ENCODE data around the gene PPP1R14C. TPM values are rescaled to one million over a fixed set of nuclear protein-coding genes. Genes with fewer than 3 reads are reported as not detected.

The PPP1R14C gene
- total and polyA plus RNA-seq, 8 donors = 0.09 to 7.3 (median 0.74) TPM

DNA sequence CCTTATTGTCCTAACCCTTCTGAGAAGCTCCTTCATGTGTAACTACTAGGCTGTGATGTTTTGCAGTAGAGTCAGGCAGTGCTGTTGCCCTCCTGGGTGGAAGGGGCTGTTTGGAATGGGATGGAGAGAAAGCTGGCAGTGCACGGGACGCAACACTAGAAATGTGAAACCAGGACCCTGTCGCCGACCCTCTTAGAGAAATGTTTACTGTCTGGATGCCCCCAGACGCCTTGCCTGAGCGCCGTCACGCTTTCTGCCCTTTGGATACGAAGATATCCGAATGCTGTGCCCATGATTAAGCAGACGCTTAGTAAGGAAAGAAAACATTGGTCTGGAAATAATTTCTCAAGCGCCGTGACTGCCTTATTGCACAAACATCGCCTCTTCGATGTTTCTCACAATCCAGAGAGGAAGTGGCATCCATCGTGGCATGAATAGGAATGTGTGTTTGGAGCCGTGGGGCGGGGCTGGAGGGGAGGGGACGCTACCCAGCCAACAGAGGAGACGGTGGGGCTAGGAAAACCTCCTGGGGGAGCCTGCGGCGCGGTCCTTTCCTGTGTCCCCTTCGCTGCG, 661 bp upstream of the PPP1R14C start:
- H3K27me3 ChIP-seq = peaks cover 0 to 29% (median 3%) of the 10 kb centered on the region in 4 donors
- 6 to 7% methylated on average over 23 to 25 of the region's 25 CpGs for WGBS, 2 donors
- H3K36me3 ChIP-seq = no peaks in the 10 kb centered on the region
- ATAC-seq (peak; percentile 25 to 51 (median 36)), FAIRE-seq (no peak), DNase-seq (no peak)
- no peak overlapping the region for H3K27ac ChIP-seq
- H3K4me1 ChIP-seq = peaks cover 0 to 7% (median 3%) of the 10 kb centered on the region in 3 donors
- peak overlapping the region in 3 of 4 donors; percentile 26 to 46 (median 37) for H3K4me3 ChIP-seq
- intact Hi-C loops (cut with DNase I) = no loop called here
- TF ChIP-seq, protein P1, sequence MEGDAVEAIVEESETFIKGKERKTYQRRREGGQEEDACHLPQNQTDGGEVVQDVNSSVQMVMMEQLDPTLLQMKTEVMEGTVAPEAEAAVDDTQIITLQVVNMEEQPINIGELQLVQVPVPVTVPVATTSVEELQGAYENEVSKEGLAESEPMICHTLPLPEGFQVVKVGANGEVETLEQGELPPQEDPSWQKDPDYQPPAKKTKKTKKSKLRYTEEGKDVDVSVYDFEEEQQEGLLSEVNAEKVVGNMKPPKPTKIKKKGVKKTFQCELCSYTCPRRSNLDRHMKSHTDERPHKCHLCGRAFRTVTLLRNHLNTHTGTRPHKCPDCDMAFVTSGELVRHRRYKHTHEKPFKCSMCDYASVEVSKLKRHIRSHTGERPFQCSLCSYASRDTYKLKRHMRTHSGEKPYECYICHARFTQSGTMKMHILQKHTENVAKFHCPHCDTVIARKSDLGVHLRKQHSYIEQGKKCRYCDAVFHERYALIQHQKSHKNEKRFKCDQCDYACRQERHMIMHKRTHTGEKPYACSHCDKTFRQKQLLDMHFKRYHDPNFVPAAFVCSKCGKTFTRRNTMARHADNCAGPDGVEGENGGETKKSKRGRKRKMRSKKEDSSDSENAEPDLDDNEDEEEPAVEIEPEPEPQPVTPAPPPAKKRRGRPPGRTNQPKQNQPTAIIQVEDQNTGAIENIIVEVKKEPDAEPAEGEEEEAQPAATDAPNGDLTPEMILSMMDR (IDR thresholded peaks at IDR 0.05) = no peak
- H3K9me3 ChIP-seq = no peaks in the 10 kb centered on the region

DNA sequence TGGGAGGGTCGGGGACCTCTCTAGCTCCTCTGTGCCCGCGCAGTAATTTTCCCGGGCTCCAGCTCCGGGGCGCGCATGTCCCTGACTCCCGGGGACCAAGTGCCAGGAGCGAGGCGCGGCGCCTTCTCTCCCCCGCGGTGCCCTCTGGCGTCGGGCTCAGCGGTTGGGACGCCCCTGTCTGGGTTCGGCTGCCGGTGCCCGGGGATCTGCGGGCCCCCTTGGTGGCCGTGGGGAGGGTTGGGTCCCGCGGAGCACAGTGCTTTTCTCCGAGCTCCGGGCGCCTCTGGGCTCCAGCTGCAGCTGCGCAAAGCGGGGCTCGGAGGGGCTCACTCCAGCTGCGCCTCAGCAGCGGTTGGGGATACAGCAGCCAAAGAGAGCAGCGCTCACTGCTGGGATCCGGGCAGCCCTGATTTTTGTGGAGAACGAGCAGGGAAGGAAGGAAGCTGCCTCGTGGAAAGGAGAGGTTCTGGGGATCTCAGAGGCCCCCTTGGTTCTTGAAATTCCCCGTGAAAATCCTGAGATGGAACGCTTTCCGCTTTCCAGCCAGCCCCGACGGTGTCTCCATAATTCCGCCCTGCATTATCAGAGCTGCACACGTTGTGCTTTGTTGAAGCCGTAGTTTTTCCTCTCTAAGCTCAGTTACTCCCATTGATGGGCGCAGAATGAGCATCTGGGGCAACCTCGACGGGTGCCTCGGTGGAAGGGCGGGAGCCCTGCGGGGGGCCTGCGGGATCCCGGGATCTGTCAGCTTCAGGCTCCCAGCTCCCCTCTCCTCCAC, 861 bp downstream of the PPP1R14C start:
- peaks cover 0 to 7% (median 3%) of the 10 kb centered on the region in 3 donors for H3K4me1 ChIP-seq
- FAIRE-seq = no peak
- no peaks in the 10 kb centered on the region for H3K36me3 ChIP-seq
- TF ChIP-seq, protein P1 (IDR thresholded peaks at IDR 0.05) = no peak
- 3% methylated on average over 52 to 53 of the region's 53 CpGs for WGBS, 2 donors
- no peaks in the 10 kb centered on the region for H3K9me3 ChIP-seq
- H3K4me3 ChIP-seq = peak overlapping the region; percentile 23 to 46 (median 32)
- intact Hi-C loops (cut with DNase I) = no loop called here
- H3K27me3 ChIP-seq = peaks cover 0 to 29% (median 5%) of the 10 kb centered on the region in 4 donors
- no peak overlapping the region for H3K27ac ChIP-seq
- peak; percentile 28 to 63 (median 46) for ATAC-seq
- peak in 2 of 6 donors; percentile 63 to 76 for DNase-seq

DNA sequence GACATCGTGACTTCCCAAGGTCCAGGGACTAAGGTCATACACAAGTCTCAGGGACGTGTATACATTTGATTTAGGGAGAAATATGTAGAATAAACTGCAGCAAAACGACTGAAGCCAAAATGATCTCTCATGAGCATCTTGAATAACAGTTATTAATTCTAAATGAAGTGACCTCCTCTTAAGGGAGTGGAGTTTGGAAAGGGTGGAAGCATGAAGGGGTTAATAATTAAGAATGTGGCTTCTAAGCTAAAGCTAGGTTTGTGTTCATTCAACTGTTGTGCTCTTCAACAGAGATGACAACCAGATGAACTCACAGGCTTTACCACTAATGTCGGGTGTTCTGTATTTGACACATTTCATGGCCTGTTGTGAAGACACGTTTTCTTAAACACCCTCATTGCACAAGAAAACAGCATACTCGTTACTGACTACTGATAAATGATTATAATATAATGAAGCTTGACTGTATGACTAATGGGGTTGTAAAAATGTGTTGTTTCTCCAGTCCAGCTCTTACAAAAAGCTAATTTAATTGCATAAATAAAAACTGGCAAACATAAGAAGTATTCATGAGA, 1.5 kb downstream of the PPP1R14C start:
- no peak overlapping the region for H3K27ac ChIP-seq
- peaks cover 0 to 32% (median 5%) of the 10 kb centered on the region in 4 donors for H3K27me3 ChIP-seq
- FAIRE-seq = no peak
- TF ChIP-seq, protein P1 (IDR thresholded peaks at IDR 0.05) = no peak
- 18 to 23% methylated on average over 6 of the region's 6 CpGs for WGBS, 2 donors
- H3K9me3 ChIP-seq = no peaks in the 10 kb centered on the region
- H3K4me3 ChIP-seq = peak overlapping the region in 1 of 4 donors; percentile 46
- intact Hi-C loops (cut with DNase I) = no loop called here
- DNase-seq = no peak
- peaks cover 0 to 7% (median 3%) of the 10 kb centered on the region in 3 donors for H3K4me1 ChIP-seq
- no peak for ATAC-seq
- H3K36me3 ChIP-seq = no peaks in the 10 kb centered on the region

DNA sequence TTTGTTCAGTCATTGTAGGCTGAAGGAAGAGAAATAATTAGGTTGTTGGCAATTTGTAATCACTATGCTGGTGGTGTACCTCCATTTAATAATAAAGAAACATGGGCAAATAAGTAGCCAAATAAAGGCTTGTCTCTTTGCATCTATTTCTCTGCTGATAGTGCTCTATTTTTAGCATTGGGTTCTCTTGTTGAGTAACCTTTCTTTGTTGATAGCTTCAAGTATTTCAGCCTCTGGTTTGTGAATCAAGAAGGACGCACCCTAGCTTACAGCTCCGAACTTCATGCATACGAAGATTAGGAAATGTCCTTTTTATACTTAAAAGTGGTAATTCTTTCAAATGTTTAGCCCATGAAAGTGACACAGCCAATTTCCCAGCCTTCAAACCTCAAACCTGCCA, 2.6 kb downstream of the PPP1R14C start:
- peaks cover 0 to 32% (median 5%) of the 10 kb centered on the region in 4 donors for H3K27me3 ChIP-seq
- H3K4me1 ChIP-seq = peaks cover 0 to 7% (median 3%) of the 10 kb centered on the region in 3 donors
- FAIRE-seq (no peak), ATAC-seq (no peak), DNase-seq (no peak)
- H3K9me3 ChIP-seq = no peaks in the 10 kb centered on the region
- TF ChIP-seq, protein P1 (IDR thresholded peaks at IDR 0.05) = no peak
- no peak overlapping the region for H3K4me3 ChIP-seq
- intact Hi-C loops (cut with DNase I) = no loop called here
- H3K27ac ChIP-seq = no peak overlapping the region
- no peaks in the 10 kb centered on the region for H3K36me3 ChIP-seq
- 76 to 88% methylated on average over 3 of the region's 3 CpGs for WGBS, 2 donors
